Measurements from ENCODE around the gene BNIPL. TPM values are rescaled to one million over a fixed set of nuclear protein-coding genes. Genes with fewer than 3 reads are reported as not detected.

BNIPL gene
- total RNA-seq, 2 experiments from 2014 or later, result 0.98 to 1.2 TPM

Other genes with a start within 250 kb of the BNIPL start
- gene CTSK, start 228.3 kb upstream of the BNIPL start, total RNA-seq, result 1 to 10 TPM; 5.3 to 5.4 TPM
- gene ARNT, start 160.0 kb upstream of the BNIPL start, total RNA-seq, result 10 to 100 TPM; 39.8 TPM
- gene CTXND2, start 149.4 kb upstream of the BNIPL start, total RNA-seq, result not detected
- gene SETDB1, start 110.2 kb upstream of the BNIPL start, total RNA-seq, result 10 to 100 TPM; 49.5 to 51.5 TPM
- gene CERS2, start 61.8 kb upstream of the BNIPL start, total RNA-seq, result 100 to 1,000 TPM; 177 to 181 TPM
- not detected for gene ANXA9, start 54.3 kb upstream of the BNIPL start, total RNA-seq
- gene MINDY1, start 29.7 kb upstream of the BNIPL start, total RNA-seq, result 10 to 100 TPM; 19.9 to 20.5 TPM
- gene PRUNE1, start 28.1 kb upstream of the BNIPL start, total RNA-seq, result 10 to 100 TPM; 13.8 to 16.6 TPM
- gene C1orf56, start 11.2 kb downstream of the BNIPL start, total RNA-seq, result 1 to 10 TPM; 1.2 to 1.7 TPM
- 100 to 1,000 TPM; 345 to 347 TPM for gene CDC42SE1, start 23.0 kb downstream of the BNIPL start, total RNA-seq
- gene MLLT11, start 23.8 kb downstream of the BNIPL start, total RNA-seq, result 1 to 10 TPM; 3.2 to 3.4 TPM
- gene GABPB2, start 34.2 kb downstream of the BNIPL start, total RNA-seq, result 10 to 100 TPM; 24.5 to 25.9 TPM
- gene SEMA6C, start 110.0 kb downstream of the BNIPL start, total RNA-seq, result 1 to 10 TPM; 1.8 to 2.3 TPM
- 10 to 100 TPM; 31.2 to 32.0 TPM for gene TNFAIP8L2, start 120.1 kb downstream of the BNIPL start, total RNA-seq
- 1 to 10 TPM; 2.0 to 2.1 TPM for gene LYSMD1, start 129.3 kb downstream of the BNIPL start, total RNA-seq
- 10 to 100 TPM; 63.5 to 67.9 TPM for gene SCNM1, start 129.6 kb downstream of the BNIPL start, total RNA-seq
- gene TMOD4, start 139.4 kb downstream of the BNIPL start, total RNA-seq, result 1 to 10 TPM; 1.5 to 1.9 TPM
- gene VPS72, start 153.6 kb downstream of the BNIPL start, total RNA-seq, result 10 to 100 TPM; 76.1 to 78.8 TPM
- gene PIP5K1A, start 162.0 kb downstream of the BNIPL start, total RNA-seq, result 10 to 100 TPM; 53.9 to 61.1 TPM
- gene PSMD4, start 218.1 kb downstream of the BNIPL start, total RNA-seq, result 100 to 1,000 TPM; 178 to 188 TPM
- gene ZNF687, start 245.7 kb downstream of the BNIPL start, total RNA-seq, result 10 to 100 TPM; 31.4 to 32.6 TPM